CD4-positive, alpha-beta T cell treated with Interleukin-21 for 1 hour (primary cell): Measurements from ENCODE around the gene CAMLG.
A peak's percentile ranks its signal among the peaks of the same experiment; 100 is the strongest.
"Not testable (repeated sequence)": the region's sequence is repeated elsewhere in the genome, so short reads cannot be mapped to it uniquely, and the experiment has no call there.

Source experiments
- DNase-seq: peaks from one replicate; pipeline ENCODE4 v3.0.0-alpha.2; 2020

CAMLG gene

DNA sequence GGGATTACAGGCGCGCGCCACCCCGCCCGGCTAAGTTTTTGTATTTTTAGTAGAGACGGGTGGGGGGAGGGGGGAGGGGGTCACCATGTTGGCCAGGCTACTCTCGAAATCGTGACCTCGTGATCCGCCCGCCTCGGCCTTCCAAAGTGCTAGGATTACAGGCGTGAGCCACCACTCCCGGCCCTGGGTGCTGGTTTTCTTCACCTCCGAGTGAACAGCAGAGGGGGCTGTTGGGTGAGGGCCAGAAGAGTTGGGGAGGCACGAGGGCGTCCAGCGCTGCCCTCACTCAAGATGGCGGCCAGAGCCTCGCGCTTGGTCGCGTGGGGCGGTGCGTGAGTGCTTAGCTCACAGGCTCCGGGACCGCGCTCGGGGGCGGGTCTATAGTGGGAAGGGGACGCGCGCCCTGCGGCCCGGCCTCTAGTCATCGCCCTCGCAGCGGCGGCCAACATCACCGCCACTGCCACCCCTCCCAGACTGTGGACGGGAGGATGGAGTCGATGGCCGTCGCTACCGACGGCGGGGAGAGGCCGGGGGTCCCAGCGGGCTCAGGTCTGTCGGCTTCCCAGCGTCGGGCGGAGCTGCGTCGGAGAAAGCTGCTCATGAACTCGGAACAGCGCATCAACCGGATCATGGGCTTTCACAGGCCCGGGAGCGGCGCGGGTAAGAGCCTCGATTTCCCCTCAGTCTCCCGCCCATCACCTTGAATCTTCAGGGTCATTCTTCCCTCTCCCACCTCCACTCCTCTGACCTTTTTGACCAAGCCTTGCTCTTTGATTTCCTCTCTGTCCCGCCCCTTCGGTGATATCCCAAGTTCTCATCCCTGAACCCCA is at the start of gene CAMLG:
Gene CAMLG (plus strand): TSS at position 416 of the 830 bp plus-strand sequence. CDS start 73 bp downstream, at position 489.
- DNase-seq: peak; percentile 98

- DNase-seq: not testable (repeated sequence)
Observed at GRCh38 chr5:134690144-134690543, 48.2 kb upstream of the CAMLG start.

GRCh38 chr5:134692722-134693121 is 45.6 kb upstream of the CAMLG start:
- no peak for DNase-seq

DNA sequence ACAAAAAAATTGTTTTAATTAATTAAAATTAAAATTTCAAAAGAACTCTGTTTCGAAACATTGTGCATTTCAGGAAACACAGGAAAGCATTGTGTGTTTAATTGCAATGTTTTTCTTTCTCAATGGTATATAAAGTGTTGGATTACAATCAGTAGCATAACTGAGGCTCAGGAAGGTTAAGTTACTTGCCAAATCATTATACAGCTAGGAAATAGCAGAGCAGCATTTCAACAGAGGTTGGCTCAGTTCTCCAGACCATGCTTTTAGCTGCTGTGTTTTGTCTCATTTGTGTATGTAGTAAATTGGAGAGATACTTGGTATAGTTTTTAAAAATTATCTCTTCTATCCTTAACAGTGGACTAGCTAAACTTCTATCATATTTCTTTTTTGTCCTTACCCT is 30.0 kb upstream of the CAMLG start:
- DNase-seq: no peak

- no peak for DNase-seq
Observed at GRCh38 chr5:134714120-134714519, 24.2 kb upstream of the CAMLG start.

- no peak for DNase-seq
Observed at GRCh38 chr5:134714541-134714940, 23.8 kb upstream of the CAMLG start.

- not testable (repeated sequence) for DNase-seq
Observed at GRCh38 chr5:134715466-134715865, 22.9 kb upstream of the CAMLG start.

DNA sequence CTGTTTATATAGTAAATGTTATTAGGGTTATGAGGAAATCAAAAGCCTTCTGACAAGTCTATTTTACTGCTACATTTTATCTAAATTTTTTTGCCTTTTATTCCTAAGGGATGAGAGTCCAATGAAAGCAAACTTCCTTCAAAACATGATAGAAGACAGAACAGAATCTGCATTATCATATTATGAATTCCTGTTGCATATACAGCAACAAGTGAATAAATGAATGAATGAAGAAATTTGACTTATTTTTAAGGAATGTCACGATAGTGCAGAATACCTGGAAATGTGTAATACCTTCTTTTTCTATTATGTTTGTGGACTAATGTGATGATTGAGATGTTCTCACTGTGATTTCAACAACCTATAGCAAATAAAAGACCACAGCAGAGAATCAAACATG is 13.5 kb upstream of the CAMLG start:
- no peak for DNase-seq

- no peak for DNase-seq
Observed at GRCh38 chr5:134732819-134733218, 5.5 kb upstream of the CAMLG start.

GRCh38 chr5:134735243-134735642 is 3.1 kb upstream of the CAMLG start:
- no peak for DNase-seq

- DNase-seq: no peak
Observed at GRCh38 chr5:134736173-134736812, 2.1 kb upstream of the CAMLG start.

DNA sequence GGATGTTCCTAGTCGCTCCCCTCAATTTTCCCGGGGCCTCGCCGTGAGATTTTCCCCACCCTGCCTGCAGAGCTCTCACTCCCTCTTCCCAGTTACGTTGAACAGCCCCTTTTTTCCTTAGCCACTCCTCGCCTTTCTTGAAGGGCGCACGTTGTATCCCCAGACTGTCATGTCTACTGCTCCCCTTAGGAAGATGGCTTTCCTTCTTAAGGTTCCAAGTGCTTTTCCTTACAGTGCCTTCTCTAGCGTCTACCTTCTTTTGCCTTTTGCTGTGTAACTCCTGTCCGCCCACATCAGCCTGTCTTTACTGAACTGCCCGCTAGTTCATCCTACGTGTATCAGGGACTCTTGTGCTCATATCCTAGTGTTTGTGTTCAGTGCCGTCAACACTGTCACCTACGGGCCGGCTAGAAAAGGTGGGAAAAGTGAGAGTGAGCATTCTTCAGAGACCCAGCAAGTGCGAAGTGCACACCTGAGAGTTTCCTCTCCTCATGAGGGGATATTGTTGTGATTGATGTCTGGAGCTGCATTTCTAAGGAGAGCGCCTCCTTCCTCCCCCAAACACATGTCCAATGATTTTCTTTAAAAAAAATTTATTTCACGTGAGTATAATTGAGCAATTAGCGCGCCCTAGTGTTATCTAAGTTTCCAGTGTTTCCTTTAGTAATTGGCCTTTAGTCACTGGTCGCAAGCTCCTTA is 764 bp downstream of the CAMLG start:
- peak; percentile 42 for DNase-seq

- DNase-seq: no peak
Observed at GRCh38 chr5:134741052-134741451, 2.7 kb downstream of the CAMLG start.

- no peak for DNase-seq
Observed at GRCh38 chr5:134742134-134742533, 3.8 kb downstream of the CAMLG start.

DNA sequence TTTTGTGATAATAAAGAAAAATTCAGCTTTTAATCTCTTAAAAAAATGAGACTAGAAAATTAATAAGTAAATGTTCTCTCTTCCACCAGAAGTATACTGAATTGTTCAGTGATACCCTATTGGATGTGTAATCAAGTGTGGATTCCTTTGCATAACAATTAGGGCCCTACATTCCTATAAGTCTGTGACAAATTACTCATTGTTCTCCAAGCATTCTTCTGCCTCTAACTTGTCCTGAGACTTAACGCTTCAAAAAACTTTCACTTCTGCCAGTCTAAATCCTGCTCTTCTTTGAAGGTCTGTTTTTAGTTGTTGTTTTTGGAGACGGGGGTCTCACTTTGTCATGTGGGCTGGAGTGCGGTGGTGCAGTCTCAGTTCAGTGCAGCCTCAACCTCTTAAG is 11.1 kb downstream of the CAMLG start:
- no peak for DNase-seq

GRCh38 chr5:134758176-134758503 is 19.8 kb downstream of the CAMLG start:
- DNase-seq: no peak

GRCh38 chr5:134758504-134759341 is 20.4 kb downstream of the CAMLG start, which contains the start of gene DDX46:
DDX46 (plus strand) TSS chr5:134758779; CDS start chr5:134758939, 160 bp downstream.
- DNase-seq: peak; percentile 94

- DNase-seq: not testable (repeated sequence)
Observed at GRCh38 chr5:134767528-134768291, 29.4 kb downstream of the CAMLG start.

- DNase-seq: no peak
Observed at GRCh38 chr5:134769206-134769605, 30.9 kb downstream of the CAMLG start.

GRCh38 chr5:134772461-134773125 is 34.2 kb downstream of the CAMLG start:
- DNase-seq: no peak

DNA sequence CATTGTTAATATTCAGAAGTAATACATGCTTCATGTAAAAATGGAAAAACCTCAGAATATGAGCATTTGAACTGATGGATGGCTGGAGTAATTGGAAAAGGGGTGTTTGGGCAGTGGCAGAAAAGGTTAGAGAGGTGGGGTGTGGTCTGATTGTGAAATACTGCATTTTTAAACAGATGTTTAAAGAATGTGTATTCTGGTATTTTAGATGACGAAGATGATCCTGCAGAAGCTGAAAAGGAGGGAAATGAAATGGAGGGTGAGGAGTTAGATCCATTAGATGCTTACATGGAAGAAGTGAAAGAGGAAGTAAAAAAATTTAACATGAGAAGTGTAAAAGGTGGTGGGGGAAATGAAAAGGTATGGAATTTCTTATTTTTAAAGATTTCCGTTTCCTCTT is 39.0 kb downstream of the CAMLG start:
- no peak for DNase-seq
